ENCODE data around the gene SLC39A1.

GRCh38 chr1:153912349-153912748, 51.0 kb downstream of the SLC39A1 start:
- TF ChIP-seq CTCF (IDR thresholded peaks at IDR 0.05), result no peak
- no peak for TF ChIP-seq POLR2AphosphoS5 (IDR thresholded peaks at IDR 0.05)
- TF ChIP-seq POLR2A (IDR thresholded peaks at IDR 0.05), result no peak

Data from transverse colon (tissue), 4 donors.